GM23338 (cell line): Measurements from ENCODE around the gene BRF1. TPM values are rescaled to one million over a fixed set of nuclear protein-coding genes. Genes with fewer than 3 reads are reported as not detected.

Experiments used
- ATAC-seq: fragments of 200-7000 bp; cut with Tn5 transposase; 3 replicates; pipeline ENCODE4 v1.9.1; 2020
- DNase-seq: peaks from one replicate; pipeline ENCODE4 v3.0.0-alpha.2; 2015; ENCODE audit warnings: low spot score
- H2AFZ ChIP-seq: fragments of 200-600 bp; sonication (generic); 2 replicates; pipeline ENCODE4 v1.8.0; 2016; ENCODE audit warnings: antibody characterized with exemption, mild to moderate bottlenecking, moderate library complexity
- H3F3A ChIP-seq: fragments of 200-600 bp; sonication (generic); replicated peaks from 2 replicates; pipeline ENCODE4 v1.8.0; 2017; ENCODE audit warnings: antibody characterized with exemption, mixed run types, low read depth
- H3K27ac ChIP-seq: fragments of 200-600 bp; sonication (generic); 2 replicates; pipeline ENCODE4 v1.6.1; 2016; ENCODE audit warnings: low read depth
- H3K27me3 ChIP-seq: fragments of 200-600 bp; sonication (generic); 2 replicates; pipeline ENCODE4 v1.8.0; 2016; ENCODE audit warnings: mild to moderate bottlenecking, mixed run types, moderate library complexity; ENCODE audit not compliant: insufficient read depth
- H3K36me3 ChIP-seq: fragments of 200-600 bp; sonication (generic); 2 replicates; pipeline ENCODE4 v1.8.0; 2016; ENCODE audit warnings: mild to moderate bottlenecking; ENCODE audit not compliant: insufficient read depth
- H3K4me1 ChIP-seq: fragments of 200-600 bp; sonication (generic); 2 replicates; pipeline ENCODE4 v1.8.0; 2016; ENCODE audit warnings: mild to moderate bottlenecking, moderate library complexity; ENCODE audit not compliant: insufficient read depth
- H3K4me2 ChIP-seq: fragments of 200-600 bp; sonication (generic); 2 replicates; pipeline ENCODE4 v1.7.1; 2017; ENCODE audit warnings: mixed run types
- H3K4me3 ChIP-seq: fragments of 200-600 bp; sonication (generic); 2 replicates; pipeline ENCODE4 v1.6.1; 2016; ENCODE audit warnings: mixed run types
- H3K79me2 ChIP-seq: fragments of 200-600 bp; sonication (generic); replicated peaks from 2 replicates; pipeline ENCODE4 v1.8.0; 2017; ENCODE audit warnings: mild to moderate bottlenecking; ENCODE audit not compliant: insufficient read depth
- H3K9me2 ChIP-seq: fragments of 200-600 bp; sonication (generic); 2 replicates; pipeline ENCODE4 v1.8.0; 2017; ENCODE audit not compliant: insufficient read depth
- H4K20me1 ChIP-seq: fragments of 200-600 bp; sonication (generic); replicated peaks from 2 replicates; pipeline ENCODE4 v1.8.0; 2017; ENCODE audit warnings: mild to moderate bottlenecking; ENCODE audit not compliant: insufficient read depth
- H3K27ac Mint-ChIP-seq: 2 replicates; pipeline ENCODE4 v1.8.0; 2020; ENCODE audit warnings: inconsistent platforms, mild to moderate bottlenecking, moderate library complexity, mixed read lengths
- H3K27me3 Mint-ChIP-seq: 3 replicates; pipeline ENCODE4 v1.8.0; 2022; ENCODE audit warnings: low read depth, mild to moderate bottlenecking, moderate library complexity, mixed read lengths, inconsistent platforms; ENCODE audit not compliant: insufficient read depth, poor library complexity
- H3K36me3 Mint-ChIP-seq: 3 replicates; pipeline ENCODE4 v1.8.0; 2021; ENCODE audit warnings: low read depth, mild to moderate bottlenecking, inconsistent platforms, moderate library complexity, mixed read lengths
- H3K4me1 Mint-ChIP-seq: 3 replicates; pipeline ENCODE4 v1.8.0; 2020; ENCODE audit warnings: mild to moderate bottlenecking, inconsistent platforms, mixed read lengths
- H3K4me3 Mint-ChIP-seq: 3 replicates; pipeline ENCODE4 v1.8.0; 2021; ENCODE audit warnings: moderate library complexity, mild to moderate bottlenecking, inconsistent platforms, mixed read lengths
- H3K9me3 Mint-ChIP-seq: 3 replicates; pipeline ENCODE4 v1.8.0; 2020; ENCODE audit warnings: moderate library complexity, mild to moderate bottlenecking, inconsistent platforms, mixed read lengths
- ETS1 ChIP-seq: IDR thresholded peaks from 2 replicates; pipeline ENCODE4 v1.6.1; 2016; ENCODE audit warnings: antibody characterized with exemption
- EZH2phosphoT487 ChIP-seq: fragments of 200-600 bp; sonication (generic); IDR thresholded peaks from one replicate; pipeline ENCODE4 v1.8.1; 2018; ENCODE audit warnings: antibody characterized with exemption; ENCODE audit not compliant: unreplicated experiment
- JUNB ChIP-seq: IDR thresholded peaks from one replicate; pipeline ENCODE4 v1.6.1; 2016; ENCODE audit warnings: antibody characterized with exemption; ENCODE audit not compliant: unreplicated experiment
- NANOG ChIP-seq: IDR thresholded peaks from 2 replicates; pipeline ENCODE4 v1.6.1; 2016; ENCODE audit warnings: antibody characterized with exemption, borderline replicate concordance
- POLR2AphosphoS5 ChIP-seq: IDR thresholded peaks from 2 replicates; pipeline ENCODE4 v1.6.1; 2016; ENCODE audit warnings: antibody characterized with exemption, low read depth
- STAT1 ChIP-seq: IDR thresholded peaks from one replicate; pipeline ENCODE4 v1.6.1; 2016; ENCODE audit warnings: antibody characterized with exemption; ENCODE audit not compliant: unreplicated experiment
- ZNF114 ChIP-seq: fragments of 250-450 bp; sonication (Bioruptor Pico); IDR thresholded peaks from 2 replicates; pipeline ENCODE4 v1.5.0; 2020; ENCODE audit warnings: mild to moderate bottlenecking, moderate library complexity
- ZNF331 ChIP-seq: fragments of 250-450 bp; sonication (Bioruptor Pico); IDR thresholded peaks from 2 replicates; pipeline ENCODE4 v1.5.0; 2020; ENCODE audit warnings: low read depth, mild to moderate bottlenecking, moderate library complexity
- ZNF462 ChIP-seq: fragments of 250-450 bp; sonication (Bioruptor Pico); IDR thresholded peaks from 2 replicates; pipeline ENCODE4 v1.5.0; 2020; ENCODE audit warnings: mild to moderate bottlenecking, moderate library complexity
- polyA plus RNA-seq: library from polyadenylated mRNA; unstranded; fragments of >200 nt; fragmentation: Nextera tagmentation; extraction: Ambion mirVana; gene quantifications from 2 replicates; pipeline ENCODE4 v1.2.1, GENCODE V29; 2016
- total RNA-seq: library from RNA; depleted of rRNA; stranded (reverse); fragments of >200 nt; shearing (Covaris generic); gene quantifications from 2 replicates; pipeline ENCODE4 v1.2.3, GENCODE V29; 2014

BRF1 gene
- total and polyA plus RNA-seq, 2 experiments from 2014 or later: 8.6 to 29.9 TPM

- DNase-seq: no peak
- Mint-ChIP-seq H3K4me3 (no peak overlapping the region), H3K36me3 (peaks cover 13% of the 10 kb centered on the region), H3K27me3 (no peaks in the 10 kb centered on the region), H3K4me1 (no peaks in the 10 kb centered on the region), H3K27ac (no peak overlapping the region), H3K9me3 (peaks cover 5% of the 10 kb centered on the region; the same call in 1 of the 3 replicates)
- TF ChIP-seq ZNF114 (CRISPR knock-in tag) (no peak), ZNF462 (CRISPR knock-in tag) (no peak), ZNF331 (CRISPR knock-in tag) (no peak), POLR2AphosphoS5 (no peak), JUNB (no peak), EZH2phosphoT487 (no peak), ETS1 (no peak), NANOG (no peak), STAT1 (no peak)
- H4K20me1 ChIP-seq: no peaks in the 10 kb centered on the region
- H3K9me2 ChIP-seq: no peaks in the 10 kb centered on the region
- H3K36me3 ChIP-seq: no peaks in the 10 kb centered on the region; the same call in 1 of the 2 replicates
- no peaks in the 10 kb centered on the region for H3K79me2 ChIP-seq
- ATAC-seq: no peak
- H3K4me2 ChIP-seq: no peak overlapping the region
- H3K27me3 ChIP-seq: no peaks in the 10 kb centered on the region
- H3F3A ChIP-seq: no peaks in the 10 kb centered on the region
- H3K4me3 ChIP-seq: no peak overlapping the region
- no peaks in the 10 kb centered on the region for H3K4me1 ChIP-seq
- no peak overlapping the region for H3K27ac ChIP-seq
- H2AFZ ChIP-seq: no peak overlapping the region
Observed at GRCh38 chr14:105226198-105226597, 74.6 kb downstream of the BRF1 start.
